H9 (cell line): ENCODE data around the gene SLC25A25. TPM values are rescaled to one million over a fixed set of nuclear protein-coding genes. Genes with fewer than 3 reads are reported as not detected.

Experiments used
- DNase-seq: peaks from one replicate; pipeline ENCODE4 v3.0.0-alpha.2; 2017
- H2AFZ ChIP-seq: one replicate; pipeline ENCODE4 v1.6.1; 2013; ENCODE audit warnings: mild to moderate bottlenecking, low read length, control low read depth, moderate library complexity
- H2AK5ac ChIP-seq: 2 replicates; pipeline ENCODE4 v1.6.1; 2013; ENCODE audit warnings: low read length, control low read depth, mixed read lengths; ENCODE audit not compliant: insufficient read length
- H2BK120ac ChIP-seq: one replicate; pipeline ENCODE4 v1.6.1; 2013; ENCODE audit warnings: low read depth, mild to moderate bottlenecking, low read length, control low read depth, inconsistent platforms; ENCODE audit not compliant: poor library complexity, severe bottlenecking
- H2BK12ac ChIP-seq: 2 replicates; pipeline ENCODE4 v1.6.1; 2013; ENCODE audit warnings: low read length, control low read depth, mixed read lengths, low read depth; ENCODE audit not compliant: insufficient read length
- H2BK15ac ChIP-seq: 2 replicates; pipeline ENCODE4 v1.6.1; 2013; ENCODE audit warnings: low read depth, low read length, control low read depth
- H2BK20ac ChIP-seq: one replicate; pipeline ENCODE4 v1.6.1; 2013; ENCODE audit warnings: low read depth, mild to moderate bottlenecking, low read length, control low read depth, inconsistent platforms; ENCODE audit not compliant: poor library complexity, severe bottlenecking
- H2BK5ac ChIP-seq: 2 replicates; pipeline ENCODE4 v1.6.1; 2013; ENCODE audit warnings: low read length, control low read depth, mixed read lengths; ENCODE audit not compliant: insufficient read length
- H3K14ac ChIP-seq: 2 replicates; pipeline ENCODE4 v1.6.1; 2013; ENCODE audit warnings: low read length, control low read depth; ENCODE audit not compliant: insufficient read depth
- H3K18ac ChIP-seq: 2 replicates; pipeline ENCODE4 v1.6.1; 2013; ENCODE audit warnings: low read depth, mild to moderate bottlenecking, mixed read lengths, low read length, control low read depth; ENCODE audit not compliant: insufficient read length
- H3K23ac ChIP-seq: 2 replicates; pipeline ENCODE4 v1.6.1; 2013; ENCODE audit warnings: low read length, control low read depth, mixed read lengths, low read depth; ENCODE audit not compliant: insufficient read length
- H3K23me2 ChIP-seq: 2 replicates; pipeline ENCODE4 v1.6.1; 2013; ENCODE audit warnings: low read depth, mild to moderate bottlenecking, mixed read lengths, low read length, control low read depth; ENCODE audit not compliant: insufficient read length, poor library complexity, severe bottlenecking
- H3K27ac ChIP-seq: 2 replicates; pipeline ENCODE4 v1.5.1; 2013; ENCODE audit warnings: low read length, control low read depth, mixed read lengths, low read depth; ENCODE audit not compliant: insufficient read length
- H3K27me3 ChIP-seq: 2 replicates; pipeline ENCODE4 v1.6.1; 2013; ENCODE audit warnings: low read length, control low read depth, inconsistent platforms; ENCODE audit not compliant: insufficient read depth
- H3K4ac ChIP-seq: 2 replicates; pipeline ENCODE4 v1.6.1; 2013; ENCODE audit warnings: low read depth, mild to moderate bottlenecking, control low read depth, inconsistent platforms, low read length, moderate library complexity
- H3K4me1 ChIP-seq: 2 replicates; pipeline ENCODE4 v1.6.1; 2013; ENCODE audit warnings: low read length, control low read depth, inconsistent platforms; ENCODE audit not compliant: insufficient read depth
- H3K4me2 ChIP-seq: 2 replicates; pipeline ENCODE4 v1.6.1; 2013; ENCODE audit warnings: low read length, control low read depth, mixed read lengths; ENCODE audit not compliant: insufficient read length, insufficient read depth
- H3K56ac ChIP-seq: 2 replicates; pipeline ENCODE4 v1.6.1; 2013; ENCODE audit warnings: low read depth, mild to moderate bottlenecking, mixed read lengths, low read length, control low read depth; ENCODE audit not compliant: insufficient read length
- H3K79me1 ChIP-seq: 2 replicates; pipeline ENCODE4 v1.6.1; 2013; ENCODE audit warnings: low read depth, mild to moderate bottlenecking, moderate library complexity, low read length, control low read depth, inconsistent platforms; ENCODE audit not compliant: insufficient read depth, poor library complexity, severe bottlenecking
- H3K79me2 ChIP-seq: 2 replicates; pipeline ENCODE4 v1.6.1; 2013; ENCODE audit warnings: low read length, control low read depth, inconsistent platforms; ENCODE audit not compliant: insufficient read depth
- H3K9ac ChIP-seq: 2 replicates; pipeline ENCODE4 v1.6.1; 2013; ENCODE audit warnings: low read length, control low read depth, mixed read lengths; ENCODE audit not compliant: insufficient read length; ENCODE audit errors: extremely low read depth
- H3K9me3 ChIP-seq: one replicate; pipeline ENCODE4 v1.6.1; 2013; ENCODE audit warnings: low read depth, low read length, inconsistent platforms; ENCODE audit not compliant: control insufficient read depth
- H3T11ph ChIP-seq: one replicate; pipeline ENCODE4 v1.6.1; 2013; ENCODE audit warnings: mild to moderate bottlenecking, low read length, control low read depth, inconsistent platforms
- H4K20me1 ChIP-seq: one replicate; pipeline ENCODE4 v1.6.1; 2013; ENCODE audit not compliant: control insufficient read depth, insufficient read length, insufficient read depth
- H4K5ac ChIP-seq: 2 replicates; pipeline ENCODE4 v1.6.1; 2013; ENCODE audit warnings: low read depth, mild to moderate bottlenecking, mixed read lengths, low read length, control low read depth; ENCODE audit not compliant: insufficient read length
- H4K8ac ChIP-seq: replicated peaks from 2 replicates; pipeline ENCODE4 v1.6.1; 2013; ENCODE audit warnings: low read length, control low read depth, mixed read lengths, low read depth; ENCODE audit not compliant: insufficient read length
- H4K91ac ChIP-seq: 2 replicates; pipeline ENCODE4 v1.6.1; 2013; ENCODE audit warnings: low read depth, mild to moderate bottlenecking, moderate library complexity, mixed read lengths, low read length, control low read depth; ENCODE audit not compliant: insufficient read length
- H3K27ac Mint-ChIP-seq, 3 experiments: 2 replicates in 2 of 3; 3 replicates in 1 of 3; pipeline ENCODE4 v1.8.0; 2020 to 2021; ENCODE audit warnings: mixed read lengths in 3 of 3, mild to moderate bottlenecking in 1 of 3, moderate library complexity in 1 of 3
- H3K27me3 Mint-ChIP-seq: 2 replicates; pipeline ENCODE4 v1.8.0; 2021; ENCODE audit warnings: low read depth, mild to moderate bottlenecking, moderate library complexity, mixed read lengths
- H3K36me3 Mint-ChIP-seq, 3 experiments: 2 replicates in 2 of 3; 3 replicates in 1 of 3; pipeline ENCODE4 v1.8.0; 2020 to 2021; ENCODE audit warnings: low read depth in 3 of 3, mixed read lengths in 3 of 3; ENCODE audit not compliant: insufficient read depth in 1 of 3
- H3K4me1 Mint-ChIP-seq, 2 experiments: 2 replicates each; pipeline ENCODE4 v1.8.0; 2020; ENCODE audit warnings: mixed read lengths in 2 of 2
- H3K4me3 Mint-ChIP-seq, 2 experiments: 2 replicates in 1 of 2; 3 replicates in 1 of 2; pipeline ENCODE4 v1.8.0; 2020 to 2021; ENCODE audit warnings: mild to moderate bottlenecking in 2 of 2, mixed read lengths in 2 of 2, moderate library complexity in 1 of 2
- H3K9me3 Mint-ChIP-seq, 2 experiments: 2 replicates in 1 of 2; 3 replicates in 1 of 2; pipeline ENCODE4 v1.8.0; 2020; ENCODE audit warnings: mild to moderate bottlenecking in 2 of 2, mixed read lengths in 2 of 2, moderate library complexity in 1 of 2
- WGBS: extraction: QIAGEN DNeasy Blood & Tissue Kit; methylation state at CpG from one replicate; pipeline ENCODE4 v1.1.7; 2013; ENCODE audit warnings: missing lambda C conversion rate, low lambda C conversion rate, mixed read lengths; ENCODE audit not compliant: insufficient read length; ENCODE audit errors: extremely low coverage; 5-methylcytosine and 5-hydroxymethylcytosine counted together
- total RNA-seq: library from RNA; stranded (reverse); gene quantifications from 2 replicates; pipeline ENCODE4 v1.2.1, GENCODE V29; 2021
- TF ChIP-seq, protein P1 (sequence below): fragments of 200-600 bp; sonication (generic); conservative IDR thresholded peaks from 3 replicates; pipeline ENCODE4 v1.8.0; 2021; ENCODE audit warnings: antibody characterized with exemption, mild to moderate bottlenecking

Gene SLC25A25
- total RNA-seq, 1 experiment from 2014 or later, result 16.9 TPM

DNA sequence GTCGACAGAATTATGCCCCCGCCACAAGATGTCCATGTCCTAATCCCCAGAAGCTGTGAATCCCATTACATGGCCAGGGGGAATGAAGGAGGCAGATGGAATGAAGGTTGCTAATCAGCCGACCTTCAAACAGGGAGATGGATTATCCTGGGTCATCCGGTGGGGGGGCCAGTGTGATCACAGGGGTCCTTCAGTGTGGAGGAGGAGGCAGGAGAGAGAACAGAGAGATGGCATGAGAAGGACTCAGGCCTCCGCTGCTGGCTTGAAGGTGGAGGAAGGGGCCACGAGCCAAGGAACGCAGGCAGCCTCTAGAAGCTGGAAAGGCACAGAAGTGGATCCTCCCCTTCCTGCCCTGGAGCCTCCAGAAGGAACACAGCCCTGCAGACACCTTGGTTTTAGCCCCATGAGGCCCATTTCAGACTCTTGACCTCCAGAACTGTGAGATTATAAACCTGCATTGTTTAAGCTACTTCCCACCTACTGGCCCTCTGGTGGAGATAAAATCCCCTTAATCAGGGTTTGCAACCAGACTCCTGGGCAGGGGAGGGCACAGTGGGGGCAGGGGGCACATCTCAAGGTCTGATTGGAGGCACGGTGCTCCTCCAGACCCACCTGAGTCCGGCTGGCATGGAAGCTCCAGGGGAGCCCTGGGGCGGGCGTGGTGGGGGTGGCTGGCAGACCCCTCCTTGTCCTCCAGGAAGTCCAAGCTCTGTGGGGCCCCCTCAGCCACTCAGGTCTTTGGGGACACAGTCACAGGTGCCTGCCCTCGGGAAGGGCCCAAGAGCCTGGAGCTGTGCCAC, 45.7 kb downstream of the SLC25A25 start:
- Histone ChIP-seq H2AK5ac (no peak overlapping the region), H4K91ac (no peak overlapping the region), H2BK20ac (no peak overlapping the region), H3K23ac (no peak overlapping the region), H2BK120ac (no peak overlapping the region), H4K20me1 (no peaks in the 10 kb centered on the region), H3K18ac (no peak overlapping the region), H3K4me2 (no peak overlapping the region), H3K4me1 (no peaks in the 10 kb centered on the region), H3K9me3 (no peaks in the 10 kb centered on the region), H2AFZ (no peak overlapping the region), H3T11ph (no peak overlapping the region), H3K56ac (no peak overlapping the region), H2BK12ac (no peak overlapping the region), H3K4ac (no peak overlapping the region), H3K27me3 (no peaks in the 10 kb centered on the region), H3K79me1 (no peaks in the 10 kb centered on the region), H3K79me2 (no peaks in the 10 kb centered on the region), H3K9ac (no peak overlapping the region), H3K27ac (no peak overlapping the region), H4K5ac (no peak overlapping the region), H2BK15ac (no peak overlapping the region), H3K14ac (no peak overlapping the region), H3K23me2 (no peaks in the 10 kb centered on the region), H4K8ac (no peak overlapping the region), H2BK5ac (no peak overlapping the region)
- Mint-ChIP-seq H3K4me3 (no peak overlapping the region), H3K27me3 (no peaks in the 10 kb centered on the region), H3K9me3 (peaks cover 0 to 3% of the 10 kb centered on the region in 2 experiments; a peak in 1 of 5 replicates), H3K27ac (no peak overlapping the region), H3K36me3 (peaks cover 7 to 55% (median 12%) of the 10 kb centered on the region in 3 experiments; a peak in 6 of 7 replicates), H3K4me1 (peaks cover 8 to 17% of the 10 kb centered on the region in 2 experiments; a peak in 3 of 4 replicates)
- DNase-seq, result peak; percentile 24
- WGBS, result no CpG with 5 or more reads among the region's 12 CpGs
- TF ChIP-seq, protein P1, sequence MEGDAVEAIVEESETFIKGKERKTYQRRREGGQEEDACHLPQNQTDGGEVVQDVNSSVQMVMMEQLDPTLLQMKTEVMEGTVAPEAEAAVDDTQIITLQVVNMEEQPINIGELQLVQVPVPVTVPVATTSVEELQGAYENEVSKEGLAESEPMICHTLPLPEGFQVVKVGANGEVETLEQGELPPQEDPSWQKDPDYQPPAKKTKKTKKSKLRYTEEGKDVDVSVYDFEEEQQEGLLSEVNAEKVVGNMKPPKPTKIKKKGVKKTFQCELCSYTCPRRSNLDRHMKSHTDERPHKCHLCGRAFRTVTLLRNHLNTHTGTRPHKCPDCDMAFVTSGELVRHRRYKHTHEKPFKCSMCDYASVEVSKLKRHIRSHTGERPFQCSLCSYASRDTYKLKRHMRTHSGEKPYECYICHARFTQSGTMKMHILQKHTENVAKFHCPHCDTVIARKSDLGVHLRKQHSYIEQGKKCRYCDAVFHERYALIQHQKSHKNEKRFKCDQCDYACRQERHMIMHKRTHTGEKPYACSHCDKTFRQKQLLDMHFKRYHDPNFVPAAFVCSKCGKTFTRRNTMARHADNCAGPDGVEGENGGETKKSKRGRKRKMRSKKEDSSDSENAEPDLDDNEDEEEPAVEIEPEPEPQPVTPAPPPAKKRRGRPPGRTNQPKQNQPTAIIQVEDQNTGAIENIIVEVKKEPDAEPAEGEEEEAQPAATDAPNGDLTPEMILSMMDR, result no peak
